Epithelial cell of esophagus (primary cell): Measurements from ENCODE around the gene TMEM108.

ENCODE experiments used
- DNase-seq: peaks from one replicate; pipeline ENCODE4 v3.0.0; 2010; ENCODE audit warnings: low read depth
- H3K4me3 ChIP-seq: 2 replicates; pipeline ENCODE4 v1.5.1; 2011; ENCODE audit warnings: mild to moderate bottlenecking, low read length, control low read depth
- CTCF ChIP-seq: IDR thresholded peaks from 2 replicates; pipeline ENCODE4 v1.5.1; 2011; ENCODE audit warnings: low read depth, mild to moderate bottlenecking, low read length, control low read depth, inconsistent platforms; ENCODE audit not compliant: insufficient read depth; ENCODE audit errors: missing control alignments

Gene TMEM108

GRCh38 chr3:133329626-133330025 is 291.4 kb downstream of the TMEM108 start:
- no peak overlapping the region for H3K4me3 ChIP-seq
- DNase-seq: no peak
- TF ChIP-seq CTCF: no peak

DNA sequence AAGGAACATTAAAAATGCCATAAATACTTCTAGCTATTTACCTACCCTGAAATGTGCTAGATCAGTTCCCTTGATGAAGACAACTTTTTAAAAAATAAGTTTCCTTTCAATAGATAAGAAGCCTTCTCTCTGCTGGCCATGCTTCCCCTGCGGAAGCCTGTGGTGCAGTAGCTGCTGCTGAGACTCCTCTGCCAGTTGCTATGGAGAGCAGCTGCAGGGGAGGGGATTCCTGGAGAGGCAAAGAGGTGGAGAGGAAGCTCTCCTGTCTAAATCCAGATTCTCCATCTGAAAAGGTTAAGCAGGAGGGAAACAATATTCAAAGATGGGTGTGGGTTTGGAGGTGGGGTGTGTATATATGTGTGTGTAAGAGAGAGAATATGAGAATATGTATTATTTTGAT is 291.9 kb downstream of the TMEM108 start:
- no peak for DNase-seq
- no peak for TF ChIP-seq CTCF
- H3K4me3 ChIP-seq: no peak overlapping the region

DNA sequence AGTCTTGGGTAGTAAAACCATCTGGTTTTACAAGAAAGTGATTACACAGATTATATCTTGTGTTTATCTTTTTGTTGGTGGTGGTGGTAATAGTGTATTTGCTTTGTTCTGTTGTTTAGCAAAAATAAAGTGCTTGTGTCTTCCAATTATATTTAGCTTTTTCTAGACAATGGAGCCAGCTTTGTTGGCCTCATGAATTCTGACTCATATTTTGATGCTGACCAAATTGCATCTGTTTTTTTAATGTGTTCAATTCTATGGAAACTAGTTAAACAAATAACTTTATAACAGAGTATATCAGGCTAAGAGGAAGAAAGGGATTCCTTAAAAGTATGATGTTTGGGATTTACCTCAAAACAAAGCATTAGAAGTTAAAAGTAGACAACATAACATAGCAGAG is 292.3 kb downstream of the TMEM108 start:
- no peak for DNase-seq
- TF ChIP-seq CTCF: no peak
- no peak overlapping the region for H3K4me3 ChIP-seq

GRCh38 chr3:133354721-133355120 is 316.5 kb downstream of the TMEM108 start:
- H3K4me3 ChIP-seq: no peak overlapping the region
- TF ChIP-seq CTCF: no peak
- DNase-seq: no peak

DNA sequence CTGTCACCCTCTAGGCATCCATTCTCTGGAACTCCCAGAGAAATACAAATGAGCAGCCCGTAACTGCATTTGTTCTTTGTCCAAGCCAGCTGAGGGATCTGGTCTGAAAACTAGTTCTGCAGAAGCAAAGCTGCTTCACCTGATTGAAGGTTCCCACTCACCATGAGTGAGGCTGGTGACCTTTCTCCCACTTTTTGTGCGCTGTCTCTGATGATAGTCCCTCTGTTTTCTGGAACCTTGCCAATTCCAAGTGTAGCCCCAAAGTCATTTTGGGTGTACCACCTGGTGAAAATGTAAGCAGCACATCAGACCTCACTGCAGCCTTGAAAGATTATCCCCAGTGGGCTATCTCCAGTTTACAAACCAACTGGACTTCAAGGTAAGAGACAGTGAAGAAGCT is 322.3 kb downstream of the TMEM108 start:
- TF ChIP-seq CTCF: no peak
- DNase-seq: no peak
- no peak overlapping the region for H3K4me3 ChIP-seq

GRCh38 chr3:133361011-133361410 is 322.8 kb downstream of the TMEM108 start:
- TF ChIP-seq CTCF: no peak
- DNase-seq: peak; percentile 69
- H3K4me3 ChIP-seq: no peak overlapping the region

GRCh38 chr3:133361435-133361834 is 323.2 kb downstream of the TMEM108 start:
- no peak for DNase-seq

More at GRCh38 chr3:133361435-133361834, 323.2 kb downstream of the TMEM108 start:
- TF ChIP-seq CTCF: no peak
- H3K4me3 ChIP-seq: no peak overlapping the region
